KBM-7 (cell line): ENCODE results near the gene RTF1.
A peak's percentile ranks its signal among the peaks of the same experiment; 100 is the strongest.

Experiments used
- DNase-seq: peaks from one replicate; pipeline ENCODE4 v3.0.0-alpha.2; 2015
- in situ Hi-C: fragments of 300-500 bp; cut with MboI; formaldehyde crosslinking; loops from 2 replicates; pipeline ENCODE4 v1.14.3; 2020; ENCODE audit warnings: low sequenced_read_pairs, low pct_unique_long_range_greater_than_20kb, mixed read lengths

The RTF1 gene

DNA sequence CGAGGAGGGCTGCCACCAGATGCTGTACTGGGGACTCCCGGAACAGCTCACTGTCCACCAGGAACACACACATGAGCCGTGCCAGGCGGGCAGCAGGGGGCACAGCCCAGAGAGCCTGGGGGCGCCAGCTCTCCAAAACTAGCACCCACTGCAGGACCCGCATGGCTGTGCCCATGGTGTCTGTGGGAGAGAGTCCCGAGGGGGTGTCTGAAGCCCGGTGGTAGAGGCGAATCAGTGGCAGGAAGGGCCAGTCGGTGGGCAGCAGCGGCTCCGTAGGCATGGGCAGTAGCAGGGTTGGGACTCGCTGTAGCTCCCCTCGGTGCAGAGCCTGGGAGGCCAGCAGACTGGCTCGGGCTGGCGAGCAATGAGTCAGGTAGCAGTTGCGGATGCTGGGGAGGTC is 103.7 kb downstream of the RTF1 start:
- no peak for DNase-seq
- in situ Hi-C loops: no loop called here

GRCh38 chr15:41521614-41522013 is 104.7 kb downstream of the RTF1 start:
- no peak for DNase-seq
- in situ Hi-C loops: no loop called here

DNA sequence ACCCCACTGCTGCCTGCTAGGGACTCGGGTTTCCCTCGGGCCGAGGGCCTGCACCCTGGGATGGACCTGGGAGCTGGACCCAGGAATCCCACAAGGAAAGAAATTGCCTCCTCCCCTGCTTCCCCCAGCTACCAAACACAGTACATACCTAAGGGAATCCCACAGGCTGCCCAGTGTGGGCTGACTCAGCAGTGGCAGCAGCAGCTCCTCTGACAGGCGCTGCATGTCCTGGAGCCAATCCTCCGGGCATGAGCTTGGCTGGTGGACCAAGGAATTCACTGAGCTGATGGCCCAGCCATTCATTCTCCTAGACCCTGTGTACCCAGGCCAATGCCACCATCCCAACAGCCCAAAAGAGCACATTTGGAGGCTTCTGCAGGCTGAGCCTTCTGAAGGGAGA is 106.2 kb downstream of the RTF1 start:
- DNase-seq: no peak
- in situ Hi-C loops: no loop called here

DNA sequence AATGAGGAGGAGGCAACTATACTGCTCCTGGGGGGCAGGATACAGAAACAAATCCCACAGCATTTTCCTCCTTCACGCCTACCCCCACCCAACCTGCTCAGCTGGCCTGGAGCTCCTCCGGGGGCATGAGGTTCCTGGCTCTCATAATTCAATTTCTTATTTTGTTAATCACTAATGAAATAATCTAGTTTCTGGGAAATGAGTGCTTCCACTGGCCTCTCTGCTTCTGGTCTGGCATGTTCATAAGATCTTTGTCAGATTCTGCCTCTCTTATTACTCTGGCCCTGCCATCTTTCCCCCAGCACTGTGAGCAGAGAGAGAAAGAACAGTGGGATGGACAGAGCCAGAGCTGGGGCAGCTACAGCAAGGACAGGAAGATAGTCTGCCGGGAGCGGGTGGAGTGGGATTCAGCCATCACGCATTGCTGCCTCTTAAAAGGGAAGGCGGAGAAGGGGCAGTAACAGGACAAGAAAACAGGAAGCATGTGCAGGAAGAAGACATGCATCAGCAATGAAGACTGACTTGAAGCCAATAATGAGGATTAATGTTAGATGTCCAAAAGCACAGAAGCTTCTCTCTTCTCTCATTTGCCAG is 113.6 kb downstream of the RTF1 start:
- in situ Hi-C loops: no loop called here
- DNase-seq: peak; percentile 58
